Activated naive CD8-positive, alpha-beta T cell (primary cell): ENCODE measurements around the gene A4GNT.

ENCODE experiments used
- H3K27ac Mint-ChIP-seq: one replicate; pipeline ENCODE4 v1.8.0; 2021; ENCODE audit warnings: mixed read lengths
- H3K27me3 Mint-ChIP-seq: one replicate; pipeline ENCODE4 v1.8.0; 2021; ENCODE audit warnings: mixed read lengths
- H3K36me3 Mint-ChIP-seq: one replicate; pipeline ENCODE4 v1.8.0; 2021; ENCODE audit warnings: mixed read lengths
- H3K4me1 Mint-ChIP-seq: one replicate; pipeline ENCODE4 v1.8.0; 2021; ENCODE audit warnings: low read depth, mixed read lengths
- H3K4me3 Mint-ChIP-seq: one replicate; pipeline ENCODE4 v1.8.0; 2021; ENCODE audit warnings: mild to moderate bottlenecking, mixed read lengths
- H3K9me3 Mint-ChIP-seq: one replicate; pipeline ENCODE4 v1.8.0; 2021; ENCODE audit warnings: low read depth, mixed read lengths

Gene A4GNT

GRCh38 chr3:138135146-138135832 is 3.1 kb upstream of the A4GNT start:
- H3K27me3 Mint-ChIP-seq, result peaks cover 2% of the 10 kb centered on the region
- H3K36me3 Mint-ChIP-seq, result no peaks in the 10 kb centered on the region
- H3K4me1 Mint-ChIP-seq, result no peaks in the 10 kb centered on the region
- no peaks in the 10 kb centered on the region for H3K9me3 Mint-ChIP-seq
- H3K27ac Mint-ChIP-seq, result no peak overlapping the region
- H3K4me3 Mint-ChIP-seq, result no peak overlapping the region

- Mint-ChIP-seq H3K27ac (no peak overlapping the region), H3K9me3 (no peaks in the 10 kb centered on the region), H3K4me3 (no peak overlapping the region), H3K36me3 (no peaks in the 10 kb centered on the region), H3K27me3 (peaks cover 2% of the 10 kb centered on the region), H3K4me1 (no peaks in the 10 kb centered on the region)
Observed at GRCh38 chr3:138127636-138128365, 4.4 kb downstream of the A4GNT start.

DNA sequence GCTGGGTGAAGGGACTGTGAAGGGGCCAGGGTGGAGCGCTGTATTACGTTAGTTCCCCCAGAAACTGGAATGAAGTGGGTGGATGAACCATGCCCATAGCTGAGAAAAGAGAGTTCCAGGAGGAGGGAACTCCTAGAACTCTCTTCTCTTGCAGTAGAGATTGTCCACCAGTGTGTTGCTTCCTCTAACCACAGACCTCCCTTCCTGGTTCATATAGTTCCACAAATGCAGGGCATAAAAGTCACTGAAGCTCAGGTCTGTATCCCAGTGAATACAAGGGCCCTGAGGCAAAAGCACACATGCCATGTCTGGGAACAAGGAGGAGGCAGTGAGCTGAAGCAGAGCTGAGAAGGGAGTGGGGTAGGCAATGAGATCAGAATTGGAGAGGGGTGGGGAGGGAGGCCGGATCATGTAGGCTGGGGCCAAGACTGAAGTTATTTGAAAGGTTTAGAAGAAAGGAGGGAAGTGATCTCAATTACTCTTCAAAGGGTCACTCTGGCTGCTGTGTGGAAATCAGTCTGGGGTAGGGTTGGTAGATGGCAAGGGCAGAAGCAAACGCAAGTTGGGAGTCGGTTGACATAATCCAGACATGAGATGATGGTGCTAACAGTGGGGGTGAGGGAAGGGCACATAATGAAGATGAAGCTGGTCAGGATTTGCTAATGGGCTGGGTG is 6.5 kb downstream of the A4GNT start:
- peaks cover 2% of the 10 kb centered on the region for H3K27me3 Mint-ChIP-seq
- H3K27ac Mint-ChIP-seq, result no peak overlapping the region
- no peaks in the 10 kb centered on the region for H3K9me3 Mint-ChIP-seq
- no peaks in the 10 kb centered on the region for H3K36me3 Mint-ChIP-seq
- no peaks in the 10 kb centered on the region for H3K4me1 Mint-ChIP-seq
- H3K4me3 Mint-ChIP-seq, result no peak overlapping the region

DNA sequence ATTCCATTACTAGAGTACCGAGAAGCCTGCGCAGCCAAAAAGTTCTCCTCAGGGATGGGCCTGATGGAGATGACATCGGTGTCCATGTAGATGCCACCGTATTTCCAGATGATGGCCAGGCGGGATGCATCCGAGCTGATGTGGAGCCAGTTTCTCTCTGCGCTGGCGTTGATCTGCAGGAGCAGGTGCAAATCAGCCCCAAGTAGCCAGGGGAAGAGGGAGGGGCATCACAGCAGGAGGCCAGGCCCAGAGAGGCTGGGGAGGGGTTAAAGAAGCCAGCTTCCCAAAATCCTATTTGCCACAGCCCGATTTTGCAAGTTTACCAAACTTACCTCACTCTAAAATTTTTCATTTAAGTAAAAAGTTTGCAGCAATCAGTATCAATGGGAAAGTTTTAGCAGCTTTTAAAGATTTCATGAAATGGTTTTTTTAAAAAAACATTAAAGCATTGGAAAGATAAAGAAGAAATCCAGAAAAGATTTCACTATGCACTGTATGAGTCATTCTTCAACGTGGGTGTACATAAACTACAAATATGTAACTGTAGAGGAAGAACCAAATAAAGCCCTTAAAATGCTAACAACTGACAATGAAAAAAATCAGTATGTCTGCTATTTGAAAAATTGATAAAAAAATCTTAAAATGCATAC is 7.4 kb downstream of the A4GNT start:
- peaks cover 2% of the 10 kb centered on the region for H3K27me3 Mint-ChIP-seq

GRCh38 chr3:138124188-138124587 is 8.0 kb downstream of the A4GNT start:
- Mint-ChIP-seq H3K4me1 (no peaks in the 10 kb centered on the region), H3K9me3 (no peaks in the 10 kb centered on the region), H3K4me3 (no peak overlapping the region), H3K36me3 (no peaks in the 10 kb centered on the region), H3K27ac (no peak overlapping the region), H3K27me3 (peaks cover 2% of the 10 kb centered on the region)

More for the DNA sequence above, 7.4 kb downstream of the A4GNT start:
- Mint-ChIP-seq H3K4me1 (no peaks in the 10 kb centered on the region), H3K27ac (no peak overlapping the region), H3K9me3 (no peaks in the 10 kb centered on the region), H3K4me3 (no peak overlapping the region), H3K36me3 (no peaks in the 10 kb centered on the region)

- peaks cover 7% of the 10 kb centered on the region for H3K4me1 Mint-ChIP-seq
- H3K27ac Mint-ChIP-seq, result no peak overlapping the region
- peaks cover 2% of the 10 kb centered on the region for H3K36me3 Mint-ChIP-seq
- H3K9me3 Mint-ChIP-seq, result no peaks in the 10 kb centered on the region
- H3K27me3 Mint-ChIP-seq, result peaks cover 14% of the 10 kb centered on the region
- no peak overlapping the region for H3K4me3 Mint-ChIP-seq
Observed at GRCh38 chr3:138119423-138119766, 12.8 kb downstream of the A4GNT start.

- peaks cover 14% of the 10 kb centered on the region for H3K27me3 Mint-ChIP-seq
- peaks cover 7% of the 10 kb centered on the region for H3K4me1 Mint-ChIP-seq
- peaks cover 2% of the 10 kb centered on the region for H3K36me3 Mint-ChIP-seq
- no peaks in the 10 kb centered on the region for H3K9me3 Mint-ChIP-seq
- H3K4me3 Mint-ChIP-seq, result no peak overlapping the region
- no peak overlapping the region for H3K27ac Mint-ChIP-seq
Observed at GRCh38 chr3:138118612-138119422, 13.4 kb downstream of the A4GNT start.

- H3K27me3 Mint-ChIP-seq, result peaks cover 23% of the 10 kb centered on the region
- peak within 1 kb of the TSS; percentile 83 for H3K4me3 Mint-ChIP-seq
- H3K36me3 Mint-ChIP-seq, result peaks cover 2% of the 10 kb centered on the region
- H3K27ac Mint-ChIP-seq, result no peak within 1 kb of the TSS
- H3K4me1 Mint-ChIP-seq, result peaks cover 7% of the 10 kb centered on the region
- no peaks in the 10 kb centered on the region for H3K9me3 Mint-ChIP-seq
Observed at GRCh38 chr3:138114988-138115971, 16.9 kb downstream of the A4GNT start, which contains the start of gene DZIP1L. Gene DZIP1L, minus strand, starts transcription at chr3:138115608. Its CDS starts 11,637 bp downstream, at chr3:138103971.

- Mint-ChIP-seq H3K9me3 (no peaks in the 10 kb centered on the region), H3K4me1 (peaks cover 7% of the 10 kb centered on the region), H3K36me3 (peaks cover 2% of the 10 kb centered on the region), H3K27ac (no peak overlapping the region), H3K27me3 (peaks cover 23% of the 10 kb centered on the region), H3K4me3 (peak overlapping the region; percentile 83)
Observed at GRCh38 chr3:138114431-138114918, 17.7 kb downstream of the A4GNT start.

GRCh38 chr3:138113326-138113725 is 18.9 kb downstream of the A4GNT start:
- no peak overlapping the region for H3K4me3 Mint-ChIP-seq
- H3K9me3 Mint-ChIP-seq, result no peaks in the 10 kb centered on the region
- H3K27ac Mint-ChIP-seq, result no peak overlapping the region
- H3K27me3 Mint-ChIP-seq, result peaks cover 20% of the 10 kb centered on the region
- H3K4me1 Mint-ChIP-seq, result peaks cover 7% of the 10 kb centered on the region
- peaks cover 2% of the 10 kb centered on the region for H3K36me3 Mint-ChIP-seq

GRCh38 chr3:138112362-138112761 is 19.8 kb downstream of the A4GNT start:
- no peaks in the 10 kb centered on the region for H3K9me3 Mint-ChIP-seq
- H3K27ac Mint-ChIP-seq, result no peak overlapping the region
- peaks cover 19% of the 10 kb centered on the region for H3K27me3 Mint-ChIP-seq
- H3K36me3 Mint-ChIP-seq, result peaks cover 2% of the 10 kb centered on the region
- H3K4me3 Mint-ChIP-seq, result no peak overlapping the region
- peaks cover 7% of the 10 kb centered on the region for H3K4me1 Mint-ChIP-seq

GRCh38 chr3:138105598-138105997 is 26.6 kb downstream of the A4GNT start:
- H3K4me3 Mint-ChIP-seq, result no peak overlapping the region
- H3K4me1 Mint-ChIP-seq, result no peaks in the 10 kb centered on the region
- H3K9me3 Mint-ChIP-seq, result no peaks in the 10 kb centered on the region
- H3K27me3 Mint-ChIP-seq, result no peaks in the 10 kb centered on the region
- no peaks in the 10 kb centered on the region for H3K36me3 Mint-ChIP-seq
- no peak overlapping the region for H3K27ac Mint-ChIP-seq

DNA sequence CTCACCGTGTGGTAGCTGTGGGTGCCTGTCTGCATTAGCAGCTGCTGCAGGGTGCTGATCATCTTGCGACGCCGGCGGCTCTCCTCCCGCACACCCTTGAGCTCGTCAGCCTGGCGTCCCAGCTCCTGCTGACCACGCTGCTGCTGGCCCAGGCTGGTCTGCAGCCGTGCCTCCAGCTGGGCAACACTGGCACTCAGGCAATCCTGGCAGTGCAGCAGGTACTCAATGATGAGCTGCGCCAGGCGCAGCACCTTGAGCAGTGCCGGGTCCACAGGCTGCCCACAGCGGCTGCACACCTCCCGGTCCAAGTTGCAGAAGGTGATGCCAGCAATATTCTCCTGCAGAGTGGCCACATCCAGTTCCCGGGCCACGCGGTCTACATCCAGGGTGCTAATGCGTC is 28.7 kb downstream of the A4GNT start:
- no peak overlapping the region for H3K4me3 Mint-ChIP-seq
- H3K4me1 Mint-ChIP-seq, result no peaks in the 10 kb centered on the region
- no peaks in the 10 kb centered on the region for H3K36me3 Mint-ChIP-seq
- no peaks in the 10 kb centered on the region for H3K9me3 Mint-ChIP-seq
- no peaks in the 10 kb centered on the region for H3K27me3 Mint-ChIP-seq
- H3K27ac Mint-ChIP-seq, result no peak overlapping the region
